ENCODE measurements around the gene VPS8.

Gene VPS8

DNA sequence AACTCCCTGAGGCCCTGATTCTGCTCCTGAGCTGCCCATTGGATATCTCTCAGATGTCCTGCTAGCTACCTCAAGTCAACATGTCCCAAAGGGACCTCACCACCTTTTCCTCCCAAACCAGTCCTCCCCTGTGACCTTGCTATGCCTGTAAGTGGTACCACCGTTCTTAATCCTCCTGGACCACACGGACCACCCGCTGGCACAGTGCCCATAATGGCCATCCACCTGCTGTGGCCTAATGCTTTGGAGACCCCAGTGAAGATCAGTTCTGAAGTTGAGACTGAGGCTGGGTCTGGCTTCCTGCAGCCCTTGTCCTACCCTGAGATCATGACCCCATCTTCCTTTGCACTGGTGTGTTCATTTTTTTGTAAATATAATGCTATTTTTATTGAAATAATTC, 15.0 kb upstream of the VPS8 start:
- Histone ChIP-seq H3K27me3 (replicated peaks) (no peaks in the 10 kb centered on the region), H3K36me3 (replicated peaks) (no peaks in the 10 kb centered on the region), H3K4me3 (ENCODE audit: low read depth, low read length) (no peak overlapping the region), H3K27ac (no peak overlapping the region)
- TF ChIP-seq, protein P1, sequence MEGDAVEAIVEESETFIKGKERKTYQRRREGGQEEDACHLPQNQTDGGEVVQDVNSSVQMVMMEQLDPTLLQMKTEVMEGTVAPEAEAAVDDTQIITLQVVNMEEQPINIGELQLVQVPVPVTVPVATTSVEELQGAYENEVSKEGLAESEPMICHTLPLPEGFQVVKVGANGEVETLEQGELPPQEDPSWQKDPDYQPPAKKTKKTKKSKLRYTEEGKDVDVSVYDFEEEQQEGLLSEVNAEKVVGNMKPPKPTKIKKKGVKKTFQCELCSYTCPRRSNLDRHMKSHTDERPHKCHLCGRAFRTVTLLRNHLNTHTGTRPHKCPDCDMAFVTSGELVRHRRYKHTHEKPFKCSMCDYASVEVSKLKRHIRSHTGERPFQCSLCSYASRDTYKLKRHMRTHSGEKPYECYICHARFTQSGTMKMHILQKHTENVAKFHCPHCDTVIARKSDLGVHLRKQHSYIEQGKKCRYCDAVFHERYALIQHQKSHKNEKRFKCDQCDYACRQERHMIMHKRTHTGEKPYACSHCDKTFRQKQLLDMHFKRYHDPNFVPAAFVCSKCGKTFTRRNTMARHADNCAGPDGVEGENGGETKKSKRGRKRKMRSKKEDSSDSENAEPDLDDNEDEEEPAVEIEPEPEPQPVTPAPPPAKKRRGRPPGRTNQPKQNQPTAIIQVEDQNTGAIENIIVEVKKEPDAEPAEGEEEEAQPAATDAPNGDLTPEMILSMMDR (IDR thresholded peaks at IDR 0.05; ENCODE audit: low read depth, low read length, missing control alignments) = no peak
- no peak for DNase-seq
- in situ Hi-C loops (cut with HindIII; ENCODE audit: low pct_ligation_motif_present, low sequenced_read_pairs) = no loop called here

DNA sequence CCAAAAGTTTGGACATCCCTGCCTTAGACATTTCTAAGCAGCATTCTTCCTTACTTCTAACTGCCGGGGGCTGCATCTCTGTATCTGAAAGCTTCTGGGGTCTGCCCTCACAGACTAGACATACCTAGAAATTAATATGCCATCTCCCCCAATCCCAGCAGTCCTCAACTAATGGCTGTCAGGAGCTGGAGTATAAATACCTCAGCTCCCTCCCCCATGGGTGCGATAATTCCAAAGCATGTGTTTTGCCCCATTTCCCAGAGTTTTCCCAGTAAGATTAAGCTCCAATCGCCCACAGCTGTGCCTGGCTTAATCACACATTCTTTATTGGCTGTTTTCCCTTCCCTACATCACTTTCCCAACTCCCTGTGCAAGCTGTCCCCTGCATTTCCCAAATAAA, 13.8 kb upstream of the VPS8 start:
- H3K36me3 ChIP-seq (replicated peaks) = no peaks in the 10 kb centered on the region
- H3K4me3 ChIP-seq (ENCODE audit: low read depth, low read length) = no peak overlapping the region
- TF ChIP-seq, protein P1 (IDR thresholded peaks at IDR 0.05; ENCODE audit: low read depth, low read length, missing control alignments) = no peak
- DNase-seq = no peak
- no peak overlapping the region for H3K27ac ChIP-seq
- in situ Hi-C loops (cut with HindIII; ENCODE audit: low pct_ligation_motif_present, low sequenced_read_pairs) = no loop called here
- no peaks in the 10 kb centered on the region for H3K27me3 ChIP-seq (replicated peaks)

GRCh38 chr3:184800349-184800930, 11.5 kb upstream of the VPS8 start:
- TF ChIP-seq, protein P1 (IDR thresholded peaks at IDR 0.05; ENCODE audit: low read depth, low read length, missing control alignments) = no peak
- no peak for DNase-seq
- Histone ChIP-seq H3K4me3 (ENCODE audit: low read depth, low read length) (no peak overlapping the region), H3K36me3 (replicated peaks) (no peaks in the 10 kb centered on the region), H3K27me3 (replicated peaks) (no peaks in the 10 kb centered on the region), H3K27ac (no peak overlapping the region)
- in situ Hi-C loops (cut with HindIII; ENCODE audit: low pct_ligation_motif_present, low sequenced_read_pairs) = no loop called here

- Histone ChIP-seq H3K4me3 (ENCODE audit: low read depth, low read length) (no peak overlapping the region), H3K36me3 (replicated peaks) (no peaks in the 10 kb centered on the region), H3K27ac (no peak overlapping the region), H3K27me3 (replicated peaks) (no peaks in the 10 kb centered on the region)
- in situ Hi-C loops (cut with HindIII; ENCODE audit: low pct_ligation_motif_present, low sequenced_read_pairs) = no loop called here
- DNase-seq = no peak
- TF ChIP-seq, protein P1 (IDR thresholded peaks at IDR 0.05; ENCODE audit: low read depth, low read length, missing control alignments) = no peak
Measured at GRCh38 chr3:184801241-184801785, 10.7 kb upstream of the VPS8 start.

DNA sequence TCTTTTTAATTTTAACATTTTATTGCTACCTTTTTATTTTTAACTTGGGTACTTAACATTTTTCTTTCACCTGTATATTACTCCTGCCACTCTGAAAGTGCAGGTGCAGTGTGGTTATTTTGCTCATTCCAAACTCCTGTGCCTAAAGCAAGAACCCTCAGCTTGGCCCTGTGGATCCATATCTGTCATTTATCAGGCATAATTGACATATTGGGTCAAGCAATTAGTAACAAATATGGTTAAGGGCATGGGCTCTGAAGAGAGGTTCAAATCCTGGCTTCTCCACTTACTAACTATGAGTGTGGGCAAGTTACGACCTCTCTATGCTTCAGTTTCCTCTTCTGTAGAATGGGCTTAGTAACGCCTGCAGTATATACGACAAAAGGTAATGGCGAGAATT, 9.8 kb upstream of the VPS8 start:
- Histone ChIP-seq H3K27me3 (replicated peaks) (no peaks in the 10 kb centered on the region), H3K27ac (no peak overlapping the region), H3K4me3 (ENCODE audit: low read depth, low read length) (no peak overlapping the region), H3K36me3 (replicated peaks) (no peaks in the 10 kb centered on the region)
- no peak for DNase-seq
- TF ChIP-seq, protein P1 (IDR thresholded peaks at IDR 0.05; ENCODE audit: low read depth, low read length, missing control alignments) = no peak
- in situ Hi-C loops (cut with HindIII; ENCODE audit: low pct_ligation_motif_present, low sequenced_read_pairs) = no loop called here

DNA sequence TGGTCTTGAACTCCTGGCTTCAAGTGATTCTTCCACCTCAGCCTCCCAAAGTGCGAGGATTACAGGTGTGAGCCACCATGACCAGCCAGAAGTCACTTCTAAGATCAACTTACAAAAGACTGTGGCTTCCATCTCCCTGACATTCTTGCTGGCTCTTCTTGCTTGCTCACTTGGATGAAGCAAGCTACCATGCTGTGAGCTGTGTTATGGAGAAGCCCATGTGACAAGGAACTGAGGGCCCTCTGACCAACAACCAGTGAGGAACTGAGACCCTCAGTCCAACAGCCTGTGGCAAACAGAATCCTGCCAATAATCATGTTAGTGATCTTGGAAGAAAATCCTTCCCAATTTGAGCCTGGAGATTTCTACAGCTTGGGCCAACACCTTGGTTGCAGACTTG, 7.2 kb upstream of the VPS8 start:
- no peak overlapping the region for H3K4me3 ChIP-seq (ENCODE audit: low read depth, low read length)
- H3K27me3 ChIP-seq (replicated peaks) = no peaks in the 10 kb centered on the region
- no peak for DNase-seq
- H3K27ac ChIP-seq = no peak overlapping the region
- in situ Hi-C loops (cut with HindIII; ENCODE audit: low pct_ligation_motif_present, low sequenced_read_pairs) = no loop called here
- TF ChIP-seq, protein P1 (IDR thresholded peaks at IDR 0.05; ENCODE audit: low read depth, low read length, missing control alignments) = no peak
- no peaks in the 10 kb centered on the region for H3K36me3 ChIP-seq (replicated peaks)
